IPS DF 6.9 (cell line): ENCODE results near the gene DHX57.
"Not testable (repeated sequence)": the region's sequence is repeated elsewhere in the genome, so short reads cannot be mapped to it uniquely, and the experiment has no call there.

Experiments
- DNase-seq: peaks from one replicate; pipeline ENCODE4 v3.0.0-alpha.2; 2013; ENCODE audit warnings: low read depth, low spot score
- H3K27ac ChIP-seq: one replicate; pipeline ENCODE4 v1.5.1; 2013; ENCODE audit warnings: low read length, control low read depth
- H3K27me3 ChIP-seq: 2 replicates; pipeline ENCODE4 v1.6.1; 2013; ENCODE audit warnings: mild to moderate bottlenecking, low read length; ENCODE audit not compliant: control insufficient read depth, insufficient read depth
- H3K36me3 ChIP-seq: 2 replicates; pipeline ENCODE4 v1.6.1; 2013; ENCODE audit warnings: low read length; ENCODE audit not compliant: control insufficient read depth, insufficient read depth
- H3K4me1 ChIP-seq: 2 replicates; pipeline ENCODE4 v1.6.1; 2013; ENCODE audit warnings: low read length; ENCODE audit not compliant: control insufficient read depth, insufficient read depth
- H3K4me3 ChIP-seq: 2 replicates; pipeline ENCODE4 v1.5.1; 2013; ENCODE audit warnings: mild to moderate bottlenecking, low read length
- H3K9me3 ChIP-seq: 2 replicates; pipeline ENCODE4 v1.6.1; 2013; ENCODE audit warnings: low read length, inconsistent platforms; ENCODE audit not compliant: control insufficient read depth, insufficient read depth
- WGBS: extraction: QIAGEN DNeasy Blood & Tissue Kit; methylation state at CpG from one replicate; pipeline ENCODE4 v1.1.7; 2013; ENCODE audit warnings: mixed read lengths, missing lambda C conversion rate; ENCODE audit not compliant: insufficient read length, insufficient coverage; 5-methylcytosine and 5-hydroxymethylcytosine counted together

The DHX57 gene

GRCh38 chr2:38806015-38806732, 69.6 kb downstream of the DHX57 start:
- no peaks in the 10 kb centered on the region; the same call in 1 of the 2 replicates for H3K36me3 ChIP-seq
- DNase-seq: no peak
- no peaks in the 10 kb centered on the region for H3K27me3 ChIP-seq
- no peak overlapping the region for H3K27ac ChIP-seq
- no peak overlapping the region for H3K4me3 ChIP-seq
- H3K4me1 ChIP-seq: no peaks in the 10 kb centered on the region
- no peaks in the 10 kb centered on the region for H3K9me3 ChIP-seq
- no CpG with 5 or more reads among the region's 2 CpGs for WGBS

- DNase-seq: no peak
- Histone ChIP-seq H3K27ac (no peak overlapping the region), H3K4me1 (no peaks in the 10 kb centered on the region), H3K4me3 (no peak overlapping the region), H3K9me3 (no peaks in the 10 kb centered on the region), H3K27me3 (no peaks in the 10 kb centered on the region), H3K36me3 (no peaks in the 10 kb centered on the region)
- no CpG with 5 or more reads among the region's 3 CpGs for WGBS
Measured at GRCh38 chr2:38797953-38798352, 77.8 kb downstream of the DHX57 start.

GRCh38 chr2:38797250-38797676, 78.5 kb downstream of the DHX57 start:
- Histone ChIP-seq H3K36me3 (no peaks in the 10 kb centered on the region), H3K9me3 (no peaks in the 10 kb centered on the region), H3K27ac (no peak overlapping the region), H3K27me3 (no peaks in the 10 kb centered on the region), H3K4me3 (no peak overlapping the region), H3K4me1 (no peaks in the 10 kb centered on the region)
- WGBS: no CpG with 5 or more reads among the region's 10 CpGs
- DNase-seq: no peak

GRCh38 chr2:38795016-38795415, 80.7 kb downstream of the DHX57 start:
- not testable (repeated sequence) for H3K27ac ChIP-seq, H3K9me3 ChIP-seq, H3K4me1 ChIP-seq, H3K27me3 ChIP-seq, DNase-seq, H3K4me3 ChIP-seq, H3K36me3 ChIP-seq
- WGBS: no CpG with 5 or more reads among the region's 7 CpGs

- Histone ChIP-seq H3K4me1 (no peaks in the 10 kb centered on the region), H3K9me3 (no peaks in the 10 kb centered on the region), H3K4me3 (no peak overlapping the region), H3K27me3 (no peaks in the 10 kb centered on the region), H3K36me3 (no peaks in the 10 kb centered on the region), H3K27ac (no peak overlapping the region)
- WGBS: no CpG with 5 or more reads among the region's 7 CpGs
- DNase-seq: no peak
Measured at GRCh38 chr2:38794235-38794946, 81.3 kb downstream of the DHX57 start.

- H3K27ac ChIP-seq: no peak overlapping the region
- no peaks in the 10 kb centered on the region for H3K27me3 ChIP-seq
- no peaks in the 10 kb centered on the region for H3K36me3 ChIP-seq
- no CpG with 5 or more reads among the region's 5 CpGs for WGBS
- DNase-seq: no peak
- no peak overlapping the region for H3K4me3 ChIP-seq
- H3K4me1 ChIP-seq: no peaks in the 10 kb centered on the region
- H3K9me3 ChIP-seq: no peaks in the 10 kb centered on the region
Measured at GRCh38 chr2:38793511-38793910, 82.2 kb downstream of the DHX57 start.

- Histone ChIP-seq H3K4me1 (no peaks in the 10 kb centered on the region), H3K4me3 (no peak overlapping the region), H3K9me3 (no peaks in the 10 kb centered on the region), H3K27ac (no peak overlapping the region), H3K36me3 (no peaks in the 10 kb centered on the region), H3K27me3 (no peaks in the 10 kb centered on the region)
- DNase-seq: no peak
- whole genome bisulfite sequencing: no CpG with 5 or more reads among the region's 2 CpGs
Measured at GRCh38 chr2:38792751-38793150, 83.0 kb downstream of the DHX57 start.

- not testable (repeated sequence) for H3K36me3 ChIP-seq, H3K4me3 ChIP-seq, H3K9me3 ChIP-seq, H3K4me1 ChIP-seq, DNase-seq, H3K27me3 ChIP-seq, H3K27ac ChIP-seq
- no CpG with 5 or more reads among the region's 8 CpGs for WGBS
Measured at GRCh38 chr2:38792321-38792720, 83.4 kb downstream of the DHX57 start.

GRCh38 chr2:38791744-38792143, 84.0 kb downstream of the DHX57 start:
- WGBS: no CpG with 5 or more reads among the region's 1 CpG
- no peaks in the 10 kb centered on the region for H3K4me1 ChIP-seq
- H3K27me3 ChIP-seq: no peaks in the 10 kb centered on the region
- no peak overlapping the region for H3K4me3 ChIP-seq
- no peak for DNase-seq
- H3K27ac ChIP-seq: no peak overlapping the region
- H3K36me3 ChIP-seq: no peaks in the 10 kb centered on the region
- no peaks in the 10 kb centered on the region for H3K9me3 ChIP-seq

GRCh38 chr2:38789691-38790090, 86.0 kb downstream of the DHX57 start:
- no CpG with 5 or more reads among the region's 14 CpGs for WGBS
- Histone ChIP-seq H3K4me1 (no peaks in the 10 kb centered on the region), H3K4me3 (no peak overlapping the region), H3K9me3 (no peaks in the 10 kb centered on the region), H3K27ac (no peak overlapping the region), H3K36me3 (no peaks in the 10 kb centered on the region), H3K27me3 (no peaks in the 10 kb centered on the region)
- DNase-seq: no peak

GRCh38 chr2:38788306-38788705, 87.4 kb downstream of the DHX57 start:
- Histone ChIP-seq H3K36me3 (no peaks in the 10 kb centered on the region), H3K27me3 (no peaks in the 10 kb centered on the region), H3K4me3 (no peak overlapping the region), H3K4me1 (no peaks in the 10 kb centered on the region), H3K9me3 (no peaks in the 10 kb centered on the region), H3K27ac (no peak overlapping the region)
- DNase-seq: no peak
- WGBS: no CpG with 5 or more reads among the region's 6 CpGs
